Cardiac muscle cell (in vitro differentiated cells and primary cell): ENCODE results near the gene GARS1. TPM values are rescaled to one million over a fixed set of nuclear protein-coding genes. Genes with fewer than 3 reads are reported as not detected.

Experiments used
- DNase-seq, 2 donors: peaks; one replicate each; pipeline versions ENCODE4 v3.0.0 to v3.0.0-alpha.2; 2010 to 2017; ENCODE audit warnings: low read depth in 1 of 2, low spot score in 1 of 2
- H3K27ac ChIP-seq: fragments of 200-600 bp; sonication (generic); 2 replicates; pipeline ENCODE4 v1.5.1; 2016
- H3K27me3 ChIP-seq: fragments of 200-600 bp; sonication (generic); 2 replicates; pipeline ENCODE4 v1.6.0; 2016; ENCODE audit warnings: control low read depth
- H3K36me3 ChIP-seq: fragments of 200-600 bp; sonication (generic); 2 replicates; pipeline ENCODE4 v1.5.1; 2016; ENCODE audit warnings: control low read depth
- H3K4me1 ChIP-seq: fragments of 200-600 bp; sonication (generic); 2 replicates; pipeline ENCODE4 v1.8.1; 2017; ENCODE audit warnings: low read depth, mild to moderate bottlenecking, mixed run types
- H3K4me3 ChIP-seq: fragments of 200-600 bp; sonication (generic); 2 replicates; pipeline ENCODE4 v1.5.1; 2016; ENCODE audit warnings: mild to moderate bottlenecking
- H3K9me3 ChIP-seq: fragments of 200-600 bp; sonication (generic); 2 replicates; pipeline ENCODE4 v1.5.1; 2017; ENCODE audit warnings: low read depth, mild to moderate bottlenecking, control low read depth
- polyA plus RNA-seq: library from polyadenylated mRNA; unstranded; fragments of >200 nt; fragmentation: Nextera tagmentation; extraction: Ambion mirVana; gene quantifications from 2 replicates; pipeline ENCODE4 v1.2.1, GENCODE V29; 2016
- total RNA-seq: library from RNA; depleted of rRNA; stranded (reverse); fragments of >200 nt; gene quantifications from 2 replicates; pipeline ENCODE4 v1.2.3, GENCODE V29; 2016
- TF ChIP-seq, protein P1 (sequence below): IDR thresholded peaks from 2 replicates; pipeline ENCODE4 v1.5.1; 2012; ENCODE audit warnings: low read depth, mild to moderate bottlenecking, low read length

The GARS1 gene, protein sequence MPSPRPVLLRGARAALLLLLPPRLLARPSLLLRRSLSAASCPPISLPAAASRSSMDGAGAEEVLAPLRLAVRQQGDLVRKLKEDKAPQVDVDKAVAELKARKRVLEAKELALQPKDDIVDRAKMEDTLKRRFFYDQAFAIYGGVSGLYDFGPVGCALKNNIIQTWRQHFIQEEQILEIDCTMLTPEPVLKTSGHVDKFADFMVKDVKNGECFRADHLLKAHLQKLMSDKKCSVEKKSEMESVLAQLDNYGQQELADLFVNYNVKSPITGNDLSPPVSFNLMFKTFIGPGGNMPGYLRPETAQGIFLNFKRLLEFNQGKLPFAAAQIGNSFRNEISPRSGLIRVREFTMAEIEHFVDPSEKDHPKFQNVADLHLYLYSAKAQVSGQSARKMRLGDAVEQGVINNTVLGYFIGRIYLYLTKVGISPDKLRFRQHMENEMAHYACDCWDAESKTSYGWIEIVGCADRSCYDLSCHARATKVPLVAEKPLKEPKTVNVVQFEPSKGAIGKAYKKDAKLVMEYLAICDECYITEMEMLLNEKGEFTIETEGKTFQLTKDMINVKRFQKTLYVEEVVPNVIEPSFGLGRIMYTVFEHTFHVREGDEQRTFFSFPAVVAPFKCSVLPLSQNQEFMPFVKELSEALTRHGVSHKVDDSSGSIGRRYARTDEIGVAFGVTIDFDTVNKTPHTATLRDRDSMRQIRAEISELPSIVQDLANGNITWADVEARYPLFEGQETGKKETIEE
- total RNA-seq = 71.5 and 82.9 TPM in 2 replicates
- polyA plus RNA-seq = 77.0 and 77.3 TPM in 2 replicates

DNA sequence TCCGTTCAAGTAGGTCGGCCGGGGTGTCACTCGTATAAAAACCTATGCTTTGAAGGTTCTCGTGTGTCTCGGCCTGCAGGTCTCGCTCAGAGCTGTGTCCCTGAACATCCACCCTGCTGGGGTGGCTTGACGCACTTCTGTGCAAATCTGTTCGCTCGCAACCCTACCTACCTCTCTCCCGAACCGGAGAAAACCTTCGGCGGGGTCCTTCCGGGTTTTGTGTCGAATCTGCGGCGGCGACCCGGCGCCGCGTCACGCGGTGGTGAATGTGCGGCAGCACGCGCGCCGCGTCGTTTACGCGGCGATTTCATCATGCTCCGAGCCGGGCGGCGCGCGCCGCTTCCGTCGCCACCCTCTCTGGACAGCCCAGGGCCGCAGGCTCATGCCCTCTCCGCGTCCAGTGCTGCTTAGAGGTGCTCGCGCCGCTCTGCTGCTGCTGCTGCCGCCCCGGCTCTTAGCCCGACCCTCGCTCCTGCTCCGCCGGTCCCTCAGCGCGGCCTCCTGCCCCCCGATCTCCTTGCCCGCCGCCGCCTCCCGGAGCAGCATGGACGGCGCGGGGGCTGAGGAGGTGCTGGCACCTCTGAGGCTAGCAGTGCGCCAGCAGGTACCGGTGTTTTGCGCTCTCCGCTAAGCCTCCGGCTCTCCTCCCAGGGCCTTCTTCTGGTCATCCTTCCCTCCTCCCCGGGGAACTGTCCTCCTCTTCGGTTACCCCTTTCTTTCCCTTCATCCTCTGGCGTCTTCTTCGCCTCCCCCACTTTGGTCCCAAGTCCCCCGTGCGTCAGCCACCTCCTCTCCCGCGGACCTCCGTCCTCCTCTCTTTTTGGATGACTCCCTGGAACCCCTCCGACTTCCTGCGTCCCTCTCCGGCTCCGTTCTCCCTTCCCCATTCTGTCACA lies at the start of gene GARS1:
GARS1 (plus strand) TSS at position 339 of the 896 bp plus-strand sequence; CDS start at position 383, 44 bp downstream.
- TF ChIP-seq, protein P1, sequence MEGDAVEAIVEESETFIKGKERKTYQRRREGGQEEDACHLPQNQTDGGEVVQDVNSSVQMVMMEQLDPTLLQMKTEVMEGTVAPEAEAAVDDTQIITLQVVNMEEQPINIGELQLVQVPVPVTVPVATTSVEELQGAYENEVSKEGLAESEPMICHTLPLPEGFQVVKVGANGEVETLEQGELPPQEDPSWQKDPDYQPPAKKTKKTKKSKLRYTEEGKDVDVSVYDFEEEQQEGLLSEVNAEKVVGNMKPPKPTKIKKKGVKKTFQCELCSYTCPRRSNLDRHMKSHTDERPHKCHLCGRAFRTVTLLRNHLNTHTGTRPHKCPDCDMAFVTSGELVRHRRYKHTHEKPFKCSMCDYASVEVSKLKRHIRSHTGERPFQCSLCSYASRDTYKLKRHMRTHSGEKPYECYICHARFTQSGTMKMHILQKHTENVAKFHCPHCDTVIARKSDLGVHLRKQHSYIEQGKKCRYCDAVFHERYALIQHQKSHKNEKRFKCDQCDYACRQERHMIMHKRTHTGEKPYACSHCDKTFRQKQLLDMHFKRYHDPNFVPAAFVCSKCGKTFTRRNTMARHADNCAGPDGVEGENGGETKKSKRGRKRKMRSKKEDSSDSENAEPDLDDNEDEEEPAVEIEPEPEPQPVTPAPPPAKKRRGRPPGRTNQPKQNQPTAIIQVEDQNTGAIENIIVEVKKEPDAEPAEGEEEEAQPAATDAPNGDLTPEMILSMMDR = no peak
- Histone ChIP-seq H3K27me3 (no peaks in the 10 kb centered on the region), H3K36me3 (peaks cover 6% of the 10 kb centered on the region), H3K27ac (peak within 1 kb of the TSS; percentile 97), H3K4me3 (peak within 1 kb of the TSS; percentile 90), H3K9me3 (no peaks in the 10 kb centered on the region), H3K4me1 (peaks cover 12% of the 10 kb centered on the region)
- peak; percentile 94 to 96 for DNase-seq

DNA sequence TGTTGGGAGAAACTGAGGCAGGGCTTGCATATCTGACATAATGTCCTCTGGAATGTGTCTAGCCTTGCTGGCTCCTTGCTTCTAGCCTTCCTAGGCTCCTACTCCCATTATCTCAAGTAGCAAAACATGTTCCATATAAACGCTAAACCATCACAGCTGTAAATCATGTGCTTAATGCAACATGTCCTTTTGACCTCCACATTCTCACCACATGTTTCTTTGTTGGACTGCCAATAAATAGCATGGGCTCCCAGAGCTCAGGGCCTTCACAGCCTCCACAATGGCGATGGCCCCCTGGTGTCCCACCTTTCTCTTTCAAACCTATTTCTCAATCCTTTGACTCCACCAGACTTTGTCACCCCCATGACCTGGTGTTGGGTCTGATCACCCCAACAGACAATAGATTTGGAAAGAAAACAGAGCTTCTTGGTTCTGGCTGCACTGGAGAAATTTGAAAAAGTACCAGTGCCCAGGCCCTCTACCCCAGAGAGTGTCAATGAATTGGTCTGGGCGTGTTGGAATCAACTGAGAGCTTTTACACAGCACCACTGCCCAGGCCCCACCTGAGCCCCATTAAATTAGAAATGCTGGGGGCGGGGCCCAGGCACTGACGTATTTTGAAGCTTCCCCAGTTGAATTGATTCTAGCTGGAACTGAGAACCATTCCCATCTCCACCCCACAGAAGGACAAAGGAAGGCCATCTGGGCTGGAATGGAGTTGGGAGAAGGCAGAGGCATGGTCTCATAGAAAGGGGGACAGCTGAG lies 48.7 kb upstream of the GARS1 start:
- Histone ChIP-seq H3K4me1 (peaks cover 3% of the 10 kb centered on the region), H3K9me3 (no peaks in the 10 kb centered on the region), H3K4me3 (no peak overlapping the region), H3K27me3 (no peaks in the 10 kb centered on the region), H3K36me3 (no peaks in the 10 kb centered on the region), H3K27ac (no peak overlapping the region)
- TF ChIP-seq, protein P1 = no peak
- DNase-seq = peak in 1 of 2 donors; percentile 32

DNA sequence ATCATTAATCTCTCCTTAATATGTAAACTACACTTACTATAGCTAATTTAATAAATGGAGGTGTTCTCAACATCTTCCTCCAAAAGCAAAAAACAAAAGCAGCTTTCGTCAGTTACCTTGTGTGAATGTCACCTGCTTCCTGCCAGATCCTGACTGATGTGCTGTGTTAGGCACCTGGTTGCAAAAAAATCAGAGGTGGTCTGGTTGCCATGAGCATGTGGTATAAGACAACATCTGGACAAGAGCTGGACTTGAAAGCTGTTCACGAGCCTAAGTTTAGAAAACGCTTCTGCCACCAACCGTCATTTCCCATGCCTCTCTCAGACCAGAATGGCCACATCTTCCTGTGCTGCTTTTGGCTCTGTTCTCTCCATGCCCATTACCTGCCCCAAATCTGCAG lies 48.1 kb upstream of the GARS1 start:
- Histone ChIP-seq H3K4me3 (no peak overlapping the region), H3K9me3 (no peaks in the 10 kb centered on the region), H3K36me3 (no peaks in the 10 kb centered on the region), H3K4me1 (peaks cover 3% of the 10 kb centered on the region), H3K27me3 (no peaks in the 10 kb centered on the region), H3K27ac (no peak overlapping the region)
- DNase-seq = no peak
- TF ChIP-seq, protein P1 = no peak

DNA sequence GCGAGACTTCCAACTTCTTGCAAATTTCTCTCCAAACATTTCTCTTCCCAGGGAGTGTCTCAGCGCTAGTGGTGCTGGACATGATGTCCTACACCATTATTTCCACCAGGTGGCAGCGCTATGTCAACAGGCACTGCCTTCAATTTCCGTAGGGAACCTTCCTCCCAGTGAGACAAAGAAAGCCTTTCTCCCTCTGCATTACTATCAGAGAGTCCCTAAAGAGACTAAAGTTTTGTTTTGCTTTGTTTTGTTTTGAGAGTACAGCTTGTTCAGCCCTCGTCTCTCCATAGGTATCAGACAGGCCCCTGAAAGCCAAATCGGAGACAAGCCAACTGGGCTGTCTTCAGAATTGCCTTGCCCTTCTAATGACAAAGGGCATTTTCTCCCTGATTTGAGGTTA lies 45.8 kb upstream of the GARS1 start:
- DNase-seq = peak; percentile 81 to 84
- H3K27ac ChIP-seq = no peak overlapping the region
- peaks cover 3% of the 10 kb centered on the region for H3K4me1 ChIP-seq
- no peaks in the 10 kb centered on the region for H3K36me3 ChIP-seq
- H3K27me3 ChIP-seq = no peaks in the 10 kb centered on the region
- H3K4me3 ChIP-seq = no peak overlapping the region
- H3K9me3 ChIP-seq = no peaks in the 10 kb centered on the region
- TF ChIP-seq, protein P1 = peak; percentile 83
